DOHH2 (cell line): ENCODE results near the gene PEX26.

Experiments
- CTCF ChIP-seq: fragments of 200-600 bp; sonication (generic); IDR thresholded peaks from one replicate; pipeline ENCODE4 v1.5.1; 2014; ENCODE audit warnings: antibody characterized with exemption, mild to moderate bottlenecking, low read depth, low read length; ENCODE audit not compliant: poor library complexity, severe bottlenecking
- EZH2phosphoT487 ChIP-seq: fragments of 200-600 bp; sonication (generic); IDR thresholded peaks from 2 replicates; pipeline ENCODE4 v1.6.1; 2017; ENCODE audit warnings: borderline replicate concordance, mild to moderate bottlenecking, antibody characterized with exemption, low read length, moderate library complexity, mixed read lengths

DNA sequence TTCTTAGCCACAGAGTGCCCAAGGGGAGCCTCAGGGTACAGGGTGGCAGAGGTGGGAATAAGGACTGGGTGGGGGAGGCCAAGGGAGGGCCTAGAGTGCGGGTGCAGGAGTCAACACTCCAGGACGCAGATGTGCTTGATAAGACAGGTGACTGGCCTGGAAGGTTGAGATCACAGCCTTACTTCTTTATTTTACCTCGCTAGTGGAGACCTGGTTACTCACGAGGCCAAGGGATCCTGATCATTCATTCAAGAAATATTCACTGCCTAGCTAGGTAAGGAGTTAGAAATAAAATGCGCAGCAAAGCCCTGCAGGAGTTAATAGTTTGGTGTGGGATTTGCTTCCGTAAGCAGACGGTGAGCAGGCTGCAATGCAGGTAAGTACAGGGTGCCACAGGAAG lies 13.2 kb upstream of the PEX26 start:
- TF ChIP-seq CTCF: no peak
- no peak for TF ChIP-seq EZH2phosphoT487
